Fibroblast of lung (primary cell): Measurements from ENCODE around the gene PRELID3B. TPM values are rescaled to one million over a fixed set of nuclear protein-coding genes. Genes with fewer than 3 reads are reported as not detected.

Experiments used
- DNase-seq, 2 donors: peaks; one replicate each; pipeline versions ENCODE4 v3.0.0 to v3.0.0-alpha.2; 2010; ENCODE audit warnings: low read depth in 2 of 2
- H2AFZ ChIP-seq: 2 replicates; pipeline ENCODE4 v1.5.1; 2012; ENCODE audit warnings: low read length, control low read depth, inconsistent platforms
- H3K27ac ChIP-seq: 2 replicates; pipeline ENCODE4 v1.5.1; 2011; ENCODE audit warnings: low read length, control low read depth; ENCODE audit not compliant: insufficient read depth
- H3K27me3 ChIP-seq: 2 replicates; pipeline ENCODE4 v1.5.1; 2011; ENCODE audit warnings: mild to moderate bottlenecking, low read length; ENCODE audit not compliant: control insufficient read depth, insufficient read depth
- H3K36me3 ChIP-seq: 2 replicates; pipeline ENCODE4 v1.5.1; 2011; ENCODE audit warnings: low read length; ENCODE audit not compliant: control insufficient read depth, insufficient read depth
- H3K4me1 ChIP-seq: 2 replicates; pipeline ENCODE4 v1.5.1; 2011; ENCODE audit warnings: low read length; ENCODE audit not compliant: control insufficient read depth, insufficient read depth; ENCODE audit errors: extremely low read depth
- H3K4me2 ChIP-seq: 2 replicates; pipeline ENCODE4 v1.5.1; 2011; ENCODE audit warnings: low read length, control low read depth; ENCODE audit not compliant: insufficient read depth; ENCODE audit errors: extremely low read depth
- H3K4me3 ChIP-seq, 4 experiments: fragments of 200-600 bp in 1 of 4; sonication (generic) in 1 of 4; replicated peaks in 1 of 4; 2 replicates each; pipeline ENCODE4 v1.5.1; 2011 to 2016; ENCODE audit warnings: low read length in 4 of 4, low read depth in 3 of 4, mild to moderate bottlenecking in 3 of 4, control low read depth in 2 of 4, inconsistent platforms in 1 of 4, mixed read lengths in 1 of 4; ENCODE audit not compliant: insufficient read depth in 1 of 4; ENCODE audit errors: control extremely low read depth in 1 of 4
- H3K79me2 ChIP-seq: 2 replicates; pipeline ENCODE4 v1.5.1; 2012; ENCODE audit warnings: mild to moderate bottlenecking, low read length, inconsistent platforms; ENCODE audit not compliant: control insufficient read depth, insufficient read depth
- H3K9ac ChIP-seq: 2 replicates; pipeline ENCODE4 v1.5.1; 2011; ENCODE audit warnings: mild to moderate bottlenecking, low read length, control low read depth; ENCODE audit not compliant: insufficient read depth
- H3K9me3 ChIP-seq: 2 replicates; pipeline ENCODE4 v1.5.1; 2012; ENCODE audit warnings: low read depth, low read length; ENCODE audit not compliant: control insufficient read depth, insufficient read depth
- H4K20me1 ChIP-seq: 2 replicates; pipeline ENCODE4 v1.5.1; 2011; ENCODE audit warnings: low read length; ENCODE audit not compliant: control insufficient read depth, insufficient read depth; ENCODE audit errors: extremely low read depth
- EZH2 ChIP-seq: IDR thresholded peaks from 2 replicates; pipeline ENCODE4 v1.5.1; 2012; ENCODE audit warnings: low read length, control low read depth, mild to moderate bottlenecking; ENCODE audit errors: missing control alignments
- polyA plus RNA-seq, 2 donors: library from polyadenylated mRNA; depleted of rRNA in 1 of 2; stranded (reverse) in 1 of 2; unstranded in 1 of 2; fragments of >200 nt; gene quantifications; 2 replicates each; pipeline ENCODE4 v1.2.1, GENCODE V29; 2011 to 2012; ENCODE audit warnings: missing spikeins in 1 of 2
- total RNA-seq: library from RNA; depleted of rRNA; stranded (reverse); fragments of >200 nt; gene quantifications from 2 replicates; pipeline ENCODE4 v1.2.1, GENCODE V29; 2014
- TF ChIP-seq, protein P1 (sequence below), 2 donors: IDR thresholded peaks in 1 of 2; conservative IDR thresholded peaks in 1 of 2; 1 replicate in 1 of 2; 2 replicates in 1 of 2; pipeline ENCODE4 v1.5.1; 2011 to 2012; ENCODE audit warnings: low read length in 2 of 2, control low read depth in 1 of 2, inconsistent platforms in 1 of 2, low read depth in 1 of 2, mild to moderate bottlenecking in 1 of 2

Gene PRELID3B
- total and polyA plus RNA-seq, 2 donors (not counting 1 experiment from before 2014, with no cell fraction given) = 64.5 to 127 TPM

DNA sequence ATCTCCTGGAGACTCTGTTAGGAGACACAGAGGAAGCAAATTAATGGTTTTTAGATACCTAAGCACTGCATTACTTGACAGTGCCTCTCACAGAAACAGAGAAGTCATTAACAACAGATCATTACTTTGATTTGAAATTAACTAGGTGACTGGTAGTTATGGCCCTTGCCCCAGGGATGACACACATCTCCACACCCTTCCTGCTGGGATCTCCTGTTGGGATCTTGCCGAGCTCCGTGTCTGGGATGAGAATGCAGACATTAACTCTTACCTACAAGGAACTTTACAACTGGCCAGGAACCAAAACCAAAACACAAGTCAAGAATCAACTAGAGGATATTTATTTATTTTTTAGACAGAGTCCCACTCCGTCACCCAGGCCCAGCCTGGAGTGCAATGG, 2.2 kb upstream of the PRELID3B start:
- Histone ChIP-seq H3K27ac (no peak overlapping the region), H2AFZ (no peak overlapping the region), H3K79me2 (peaks cover 27% of the 10 kb centered on the region), H3K9me3 (no peaks in the 10 kb centered on the region), H3K4me2 (no peak overlapping the region), H3K4me3 (no peak overlapping the region), H3K9ac (no peak overlapping the region), H3K4me1 (peaks cover 7% of the 10 kb centered on the region), H3K36me3 (no peaks in the 10 kb centered on the region), H3K27me3 (peaks cover 5% of the 10 kb centered on the region), H4K20me1 (no peaks in the 10 kb centered on the region)
- no peak for TF ChIP-seq EZH2
- TF ChIP-seq, protein P1, sequence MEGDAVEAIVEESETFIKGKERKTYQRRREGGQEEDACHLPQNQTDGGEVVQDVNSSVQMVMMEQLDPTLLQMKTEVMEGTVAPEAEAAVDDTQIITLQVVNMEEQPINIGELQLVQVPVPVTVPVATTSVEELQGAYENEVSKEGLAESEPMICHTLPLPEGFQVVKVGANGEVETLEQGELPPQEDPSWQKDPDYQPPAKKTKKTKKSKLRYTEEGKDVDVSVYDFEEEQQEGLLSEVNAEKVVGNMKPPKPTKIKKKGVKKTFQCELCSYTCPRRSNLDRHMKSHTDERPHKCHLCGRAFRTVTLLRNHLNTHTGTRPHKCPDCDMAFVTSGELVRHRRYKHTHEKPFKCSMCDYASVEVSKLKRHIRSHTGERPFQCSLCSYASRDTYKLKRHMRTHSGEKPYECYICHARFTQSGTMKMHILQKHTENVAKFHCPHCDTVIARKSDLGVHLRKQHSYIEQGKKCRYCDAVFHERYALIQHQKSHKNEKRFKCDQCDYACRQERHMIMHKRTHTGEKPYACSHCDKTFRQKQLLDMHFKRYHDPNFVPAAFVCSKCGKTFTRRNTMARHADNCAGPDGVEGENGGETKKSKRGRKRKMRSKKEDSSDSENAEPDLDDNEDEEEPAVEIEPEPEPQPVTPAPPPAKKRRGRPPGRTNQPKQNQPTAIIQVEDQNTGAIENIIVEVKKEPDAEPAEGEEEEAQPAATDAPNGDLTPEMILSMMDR (conservative IDR thresholded peaks at IDR 0.05 in 1 of 2, IDR thresholded peaks at IDR 0.05 in 1 of 2; ENCODE audit: low read depth in 1 of 2, low read length in 2 of 2) = no peak
- DNase-seq = no peak

DNA sequence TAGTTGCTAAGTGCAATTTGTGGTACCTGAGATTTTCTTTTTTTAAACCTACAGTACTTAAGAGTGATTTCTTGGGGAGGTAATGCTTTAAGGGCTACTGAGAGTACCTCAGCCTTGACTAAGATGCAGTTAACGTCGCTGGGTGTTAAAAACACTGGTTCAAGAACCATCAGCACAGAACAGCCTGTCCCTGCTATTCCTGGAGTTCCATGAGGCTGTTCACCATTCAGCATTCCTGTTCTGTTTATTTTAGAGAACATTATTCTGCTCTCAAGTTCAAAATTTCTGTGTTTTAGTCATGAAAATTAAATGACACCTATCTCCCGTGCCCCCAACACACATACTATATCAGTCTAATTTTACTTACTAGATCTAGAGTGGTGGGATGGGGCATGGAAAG, 1.7 kb upstream of the PRELID3B start:
- no peak overlapping the region for H3K9ac ChIP-seq
- no peak overlapping the region for H3K27ac ChIP-seq
- peaks cover 32% of the 10 kb centered on the region for H3K79me2 ChIP-seq
- DNase-seq = no peak
- no peak overlapping the region for H3K4me2 ChIP-seq
- H3K4me1 ChIP-seq = peaks cover 7% of the 10 kb centered on the region
- no peak overlapping the region for H2AFZ ChIP-seq
- H3K9me3 ChIP-seq = no peaks in the 10 kb centered on the region
- no peaks in the 10 kb centered on the region for H4K20me1 ChIP-seq
- TF ChIP-seq EZH2 = no peak
- TF ChIP-seq, protein P1 (conservative IDR thresholded peaks at IDR 0.05 in 1 of 2, IDR thresholded peaks at IDR 0.05 in 1 of 2; ENCODE audit: low read depth in 1 of 2, low read length in 2 of 2) = no peak
- H3K4me3 ChIP-seq = no peak overlapping the region
- no peaks in the 10 kb centered on the region for H3K36me3 ChIP-seq
- no peaks in the 10 kb centered on the region for H3K27me3 ChIP-seq

DNA sequence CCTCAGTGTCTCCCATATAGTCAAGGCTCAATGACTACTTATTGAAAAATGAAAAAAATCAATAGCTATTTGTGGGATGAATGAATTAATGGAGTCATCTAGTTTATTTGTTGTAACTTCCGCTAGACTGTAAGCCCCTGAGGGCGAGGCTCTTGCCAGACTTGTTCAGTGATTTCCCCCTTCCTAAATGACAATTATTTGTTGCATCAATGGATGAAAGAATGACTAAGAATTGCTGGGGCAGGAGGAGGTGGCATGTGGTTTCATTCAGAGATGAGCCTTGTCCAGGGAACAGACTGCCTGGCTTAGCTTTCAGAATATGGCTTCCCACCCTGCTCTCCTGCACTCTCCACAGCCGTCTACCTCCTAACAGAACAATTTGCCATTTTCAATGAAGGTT, 1.1 kb upstream of the PRELID3B start:
- Histone ChIP-seq H3K4me2 (no peak overlapping the region), H3K9ac (no peak overlapping the region), H3K36me3 (no peaks in the 10 kb centered on the region), H4K20me1 (no peaks in the 10 kb centered on the region), H3K79me2 (peaks cover 36% of the 10 kb centered on the region), H2AFZ (peak overlapping the region; percentile 39), H3K27ac (no peak overlapping the region), H3K27me3 (no peaks in the 10 kb centered on the region), H3K9me3 (no peaks in the 10 kb centered on the region), H3K4me1 (peaks cover 7% of the 10 kb centered on the region), H3K4me3 (no peak overlapping the region)
- TF ChIP-seq EZH2 = no peak
- TF ChIP-seq, protein P1 (conservative IDR thresholded peaks at IDR 0.05 in 1 of 2, IDR thresholded peaks at IDR 0.05 in 1 of 2; ENCODE audit: low read depth in 1 of 2, low read length in 2 of 2) = no peak
- no peak for DNase-seq
